Esophagus muscularis mucosa (tissue), 3 donors: Measurements from ENCODE around the gene SLC35G6.

Experiments used
- CTCF ChIP-seq, 3 experiments: fragments of 200-600 bp in 2 of 3; fragments of 450-650 bp in 1 of 3; sonication (generic) in 2 of 3; IDR thresholded peaks; one replicate each; pipeline ENCODE4 v1.5.1; 2017 to 2019; ENCODE audit warnings: antibody characterized with exemption in 3 of 3, mild to moderate bottlenecking in 2 of 3, moderate library complexity in 1 of 3
- POLR2AphosphoS5 ChIP-seq, 2 donors: sonication (generic); formaldehyde crosslinking; IDR thresholded peaks; one replicate each; pipeline ENCODE4 v1.6.1; 2017; ENCODE audit warnings: antibody characterized with exemption in 2 of 2

- TF ChIP-seq POLR2AphosphoS5 (IDR thresholded peaks at IDR 0.05): no peak
- TF ChIP-seq CTCF (IDR thresholded peaks at IDR 0.05): no peak
These were observed 15.0 kb upstream of the SLC35G6 start for GRCh38 chr17:7466318-7466638.
